Tibial artery (tissue), 4 donors: ENCODE data around the gene SPINK8.

Experiments used
- DNase-seq, 2 donors: peaks; one replicate each; pipeline ENCODE4 v3.0.0-alpha.2; 2019
- H3K27ac ChIP-seq, 2 donors: fragments of 200-600 bp; sonication (generic) in 1 of 2; 1 replicate in 1 of 2; 2 replicates in 1 of 2; pipeline ENCODE4 v1.5.1; 2018 to 2019; ENCODE audit warnings: mild to moderate bottlenecking in 1 of 2
- H3K27me3 ChIP-seq, 2 donors: fragments of 200-600 bp; sonication (generic) in 1 of 2; one replicate each; pipeline versions ENCODE4 v1.5.1 to v1.6.0; 2016 to 2019
- H3K36me3 ChIP-seq, 3 donors: fragments of 200-600 bp; sonication (generic) in 2 of 3; one replicate each; pipeline ENCODE4 v1.5.1; 2016 to 2019; ENCODE audit warnings: mild to moderate bottlenecking in 2 of 3
- H3K4me1 ChIP-seq, 4 donors: fragments of 200-600 bp; sonication (generic) in 2 of 4; 1 replicate in 3 of 4; 2 replicates in 1 of 4; pipeline ENCODE4 v1.5.1; 2016 to 2019
- H3K4me3 ChIP-seq, 2 donors: fragments of 200-600 bp; sonication (generic) in 1 of 2; 1 replicate in 1 of 2; 2 replicates in 1 of 2; pipeline ENCODE4 v1.5.1; 2018 to 2019; ENCODE audit warnings: mild to moderate bottlenecking in 2 of 2
- H3K9me3 ChIP-seq, 3 donors: fragments of 200-600 bp; sonication (generic) in 1 of 3; one replicate each; pipeline ENCODE4 v1.5.1; 2016 to 2019
- intact Hi-C: fragments of 100-400 bp; cut with DNase I; formaldehyde crosslinking; loops from one replicate; pipeline ENCODE4 v1.15.0; 2023; ENCODE audit warnings: low total_unique reads
- TF ChIP-seq, protein P1 (sequence below), 2 experiments: fragments of 200-600 bp in 1 of 2; fragments of 450-650 bp in 1 of 2; IDR thresholded peaks; one replicate each; pipeline ENCODE4 v1.5.1; 2017 to 2019; ENCODE audit warnings: antibody characterized with exemption in 2 of 2, mild to moderate bottlenecking in 1 of 2, moderate library complexity in 1 of 2

SPINK8 gene

DNA sequence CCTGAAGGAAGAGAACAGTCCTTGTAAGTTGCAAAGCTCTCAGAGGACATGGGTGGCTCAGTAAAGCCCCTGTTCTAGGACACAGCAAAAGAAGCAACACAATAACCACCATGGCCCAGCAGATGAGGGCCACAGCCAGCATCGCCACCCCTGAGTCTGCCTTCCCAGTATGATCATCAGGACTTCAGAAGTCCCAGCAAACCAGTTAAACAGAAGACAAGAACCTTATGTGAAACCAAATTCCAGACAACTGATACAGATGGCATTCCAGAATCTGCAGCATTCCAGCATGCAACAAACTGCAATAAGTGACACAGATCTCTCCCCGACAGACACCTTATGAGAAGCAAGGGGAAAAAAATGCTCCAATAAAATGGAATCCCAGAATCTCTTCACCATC lies 30.4 kb downstream of the SPINK8 start:
- Histone ChIP-seq H3K9me3 (no peaks in the 10 kb centered on the region), H3K27me3 (no peaks in the 10 kb centered on the region), H3K27ac (no peak overlapping the region), H3K4me3 (no peak overlapping the region), H3K4me1 (peaks cover 0 to 18% (median 13%) of the 10 kb centered on the region in 4 donors), H3K36me3 (peaks cover 0 to 7% (median 0%) of the 10 kb centered on the region in 3 donors)
- no peak for DNase-seq
- TF ChIP-seq, protein P1, sequence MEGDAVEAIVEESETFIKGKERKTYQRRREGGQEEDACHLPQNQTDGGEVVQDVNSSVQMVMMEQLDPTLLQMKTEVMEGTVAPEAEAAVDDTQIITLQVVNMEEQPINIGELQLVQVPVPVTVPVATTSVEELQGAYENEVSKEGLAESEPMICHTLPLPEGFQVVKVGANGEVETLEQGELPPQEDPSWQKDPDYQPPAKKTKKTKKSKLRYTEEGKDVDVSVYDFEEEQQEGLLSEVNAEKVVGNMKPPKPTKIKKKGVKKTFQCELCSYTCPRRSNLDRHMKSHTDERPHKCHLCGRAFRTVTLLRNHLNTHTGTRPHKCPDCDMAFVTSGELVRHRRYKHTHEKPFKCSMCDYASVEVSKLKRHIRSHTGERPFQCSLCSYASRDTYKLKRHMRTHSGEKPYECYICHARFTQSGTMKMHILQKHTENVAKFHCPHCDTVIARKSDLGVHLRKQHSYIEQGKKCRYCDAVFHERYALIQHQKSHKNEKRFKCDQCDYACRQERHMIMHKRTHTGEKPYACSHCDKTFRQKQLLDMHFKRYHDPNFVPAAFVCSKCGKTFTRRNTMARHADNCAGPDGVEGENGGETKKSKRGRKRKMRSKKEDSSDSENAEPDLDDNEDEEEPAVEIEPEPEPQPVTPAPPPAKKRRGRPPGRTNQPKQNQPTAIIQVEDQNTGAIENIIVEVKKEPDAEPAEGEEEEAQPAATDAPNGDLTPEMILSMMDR (IDR thresholded peaks at IDR 0.05), result no peak
- intact Hi-C loops, result loop anchor here (10.0 kb wide), 1 partner anchor 132 kb away; the partner anchor contains the start of gene PLXNB1

- Histone ChIP-seq H3K9me3 (no peaks in the 10 kb centered on the region), H3K4me1 (peaks cover 0 to 18% (median 13%) of the 10 kb centered on the region in 4 donors), H3K36me3 (peaks cover under 1 to 19% (median 11%) of the 10 kb centered on the region in 3 donors), H3K4me3 (peak overlapping the region; percentile 91 to 96), H3K27me3 (no peaks in the 10 kb centered on the region), H3K27ac (peak overlapping the region; percentile 97 to 99)
- TF ChIP-seq, protein P1 (IDR thresholded peaks at IDR 0.05), result no peak
- peak in 1 of 2 donors; percentile 33 for DNase-seq
- intact Hi-C loops, result loop anchor here (10.0 kb wide), 1 partner anchor 133 kb away; the partner anchor contains the start of gene PLXNB1
Observed at GRCh38 chr3:48301800-48302166, 31.7 kb downstream of the SPINK8 start.

DNA sequence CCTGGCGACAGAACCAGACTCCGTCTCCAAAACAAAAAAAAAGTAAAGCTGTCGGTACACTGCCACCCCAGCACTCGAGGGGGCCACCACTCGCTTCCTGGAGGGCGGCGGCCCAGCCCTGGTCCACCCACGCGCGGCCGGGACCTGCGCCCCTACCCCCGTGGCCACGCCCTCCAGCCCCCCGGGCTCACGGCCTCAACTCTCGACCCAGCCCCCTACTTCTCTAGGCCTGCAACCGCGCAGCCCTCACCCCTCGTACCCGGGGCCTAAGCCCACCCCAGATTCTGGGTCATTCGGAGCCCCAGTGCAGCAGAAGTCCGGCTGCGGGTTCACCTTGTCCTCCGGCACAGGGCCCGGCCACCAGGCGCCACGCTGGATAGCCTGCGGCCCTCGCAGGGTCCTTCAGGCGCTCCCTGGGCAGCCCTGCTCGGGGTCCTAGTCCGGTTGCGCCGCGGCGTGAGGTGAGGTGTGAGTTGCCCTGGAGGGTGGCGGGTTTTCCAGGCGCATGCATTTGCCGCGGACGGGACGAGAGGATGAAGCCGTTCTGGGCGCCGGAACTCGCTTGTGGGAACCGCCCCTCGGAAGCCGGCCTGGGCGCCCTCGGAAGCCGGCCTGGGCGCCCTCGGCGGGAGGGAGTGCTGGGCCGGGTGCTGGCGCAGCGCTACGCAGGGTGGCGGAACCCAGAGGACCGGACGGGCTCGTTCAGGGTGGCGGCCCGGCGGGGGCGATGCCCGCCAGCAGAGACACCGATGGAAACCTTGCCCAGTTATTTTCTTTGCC lies 32.3 kb downstream of the SPINK8 start, which contains the start of gene NME6:
NME6 (minus strand) TSS at position 348 of the 780 bp plus-strand sequence.
- intact Hi-C loops, result loop anchor here (10.0 kb wide), 1 partner anchor 134 kb away; the partner anchor contains the start of gene PLXNB1
- Histone ChIP-seq H3K36me3 (peaks cover 6 to 25% (median 17%) of the 10 kb centered on the region in 3 donors), H3K27me3 (no peaks in the 10 kb centered on the region), H3K4me3 (peak within 1 kb of the TSS; percentile 91 to 96), H3K9me3 (no peaks in the 10 kb centered on the region), H3K27ac (peak within 1 kb of the TSS; percentile 97 to 99), H3K4me1 (peaks cover 0 to 18% (median 13%) of the 10 kb centered on the region in 4 donors)
- TF ChIP-seq, protein P1 (IDR thresholded peaks at IDR 0.05), result no peak
- peak; percentile 90 to 95 for DNase-seq

DNA sequence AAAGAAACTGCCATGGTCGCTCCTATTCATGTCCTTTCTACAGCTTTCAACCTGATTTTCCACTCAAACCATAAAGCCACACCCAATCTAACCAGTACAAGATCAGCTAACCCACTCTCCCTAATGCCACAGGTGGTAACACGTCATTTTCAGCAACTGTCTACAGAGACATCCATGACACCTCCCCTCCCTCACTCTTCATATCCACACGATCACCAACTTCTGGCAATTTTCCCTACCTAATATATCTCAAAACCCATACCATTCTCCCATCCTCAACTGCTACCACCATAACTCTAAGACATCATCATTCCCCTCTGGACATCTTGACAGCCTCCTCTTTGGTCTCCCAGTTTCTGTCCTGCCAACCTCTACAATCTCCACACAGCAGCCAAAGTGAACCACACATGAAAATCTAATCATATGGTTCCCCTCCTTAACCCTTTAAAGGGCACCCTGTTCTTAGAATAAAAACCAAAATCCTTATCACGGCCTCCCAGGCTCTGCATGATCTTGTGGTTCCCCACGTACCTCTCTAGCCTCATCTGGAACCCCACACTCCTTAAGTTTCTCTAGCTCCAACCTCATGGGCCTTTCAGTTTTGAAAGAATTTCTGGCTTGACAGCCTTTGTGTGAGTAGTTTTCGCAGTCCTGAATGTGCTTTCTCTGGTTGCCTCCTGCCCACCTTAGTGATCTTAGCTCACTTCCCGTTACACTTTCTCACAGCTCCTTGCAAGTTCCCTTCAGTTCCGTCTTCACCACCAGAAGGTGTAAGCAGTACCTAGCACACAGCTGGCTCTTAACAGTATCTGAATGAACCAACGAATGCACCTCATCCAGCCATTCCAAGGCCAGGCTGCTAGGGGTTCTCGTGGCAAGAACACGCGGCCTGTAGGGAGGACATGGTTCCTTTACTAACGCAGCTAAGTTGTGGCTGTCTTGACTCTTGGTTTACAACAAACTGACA lies 33.4 kb downstream of the SPINK8 start:
- intact Hi-C loops, result loop anchor here (10.0 kb wide), 1 partner anchor 135 kb away; the partner anchor contains the start of gene PLXNB1
- peaks cover 18 to 37% (median 29%) of the 10 kb centered on the region in 3 donors for H3K36me3 ChIP-seq
- peak overlapping the region; percentile 91 to 96 for H3K4me3 ChIP-seq
- H3K9me3 ChIP-seq, result no peaks in the 10 kb centered on the region
- H3K27ac ChIP-seq, result peak overlapping the region; percentile 97 to 99
- TF ChIP-seq, protein P1 (IDR thresholded peaks at IDR 0.05), result no peak
- DNase-seq, result no peak
- H3K4me1 ChIP-seq, result peaks cover 0 to 18% (median 13%) of the 10 kb centered on the region in 4 donors
- H3K27me3 ChIP-seq, result no peaks in the 10 kb centered on the region

- H3K27ac ChIP-seq, result no peak overlapping the region
Observed at GRCh38 chr3:48297111-48297810, 36.2 kb downstream of the SPINK8 start.

More at GRCh38 chr3:48297111-48297810, 36.2 kb downstream of the SPINK8 start:
- H3K27me3 ChIP-seq, result no peaks in the 10 kb centered on the region
- intact Hi-C loops, result no loop called here
- H3K36me3 ChIP-seq, result peaks cover 42 to 64% (median 56%) of the 10 kb centered on the region in 3 donors
- no peaks in the 10 kb centered on the region for H3K9me3 ChIP-seq
- TF ChIP-seq, protein P1 (IDR thresholded peaks at IDR 0.05), result no peak
- no peak overlapping the region for H3K4me3 ChIP-seq
- peaks cover 0 to 18% (median 13%) of the 10 kb centered on the region in 4 donors for H3K4me1 ChIP-seq
- no peak for DNase-seq
